ENCODE results near the gene MYO6.

Gene MYO6

DNA sequence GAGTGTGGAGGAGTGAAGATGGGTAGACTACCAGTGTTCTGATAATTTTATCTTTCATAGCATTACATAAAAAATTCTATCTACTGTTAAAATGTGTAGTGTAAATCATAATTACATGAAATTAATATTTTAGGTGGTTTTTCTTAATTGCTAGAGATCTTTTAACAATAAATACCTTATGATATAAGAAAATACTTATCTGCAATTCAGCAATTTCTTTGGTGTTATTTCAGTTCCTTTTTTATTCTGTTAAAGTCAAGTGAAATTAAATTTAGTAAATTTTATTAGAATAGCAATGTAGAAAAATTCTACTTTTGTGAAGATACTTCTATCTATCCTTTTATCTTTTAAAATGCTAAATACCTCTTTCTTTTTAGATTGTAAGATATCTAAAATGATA is 219.1 kb downstream of the MYO6 start:
- DNase-seq: no peak
